SW480 (cell line): ENCODE results near the gene GRIN1.
A peak's percentile ranks its signal among the peaks of the same experiment; 100 is the strongest.
"Not testable (repeated sequence)": the region's sequence is repeated elsewhere in the genome, so short reads cannot be mapped to it uniquely, and the experiment has no call there.

ENCODE experiments used
- DNase-seq: peaks from one replicate; pipeline ENCODE4 v3.0.0-alpha.2; 2016; ENCODE audit warnings: low spot score

GRIN1 gene

DNA sequence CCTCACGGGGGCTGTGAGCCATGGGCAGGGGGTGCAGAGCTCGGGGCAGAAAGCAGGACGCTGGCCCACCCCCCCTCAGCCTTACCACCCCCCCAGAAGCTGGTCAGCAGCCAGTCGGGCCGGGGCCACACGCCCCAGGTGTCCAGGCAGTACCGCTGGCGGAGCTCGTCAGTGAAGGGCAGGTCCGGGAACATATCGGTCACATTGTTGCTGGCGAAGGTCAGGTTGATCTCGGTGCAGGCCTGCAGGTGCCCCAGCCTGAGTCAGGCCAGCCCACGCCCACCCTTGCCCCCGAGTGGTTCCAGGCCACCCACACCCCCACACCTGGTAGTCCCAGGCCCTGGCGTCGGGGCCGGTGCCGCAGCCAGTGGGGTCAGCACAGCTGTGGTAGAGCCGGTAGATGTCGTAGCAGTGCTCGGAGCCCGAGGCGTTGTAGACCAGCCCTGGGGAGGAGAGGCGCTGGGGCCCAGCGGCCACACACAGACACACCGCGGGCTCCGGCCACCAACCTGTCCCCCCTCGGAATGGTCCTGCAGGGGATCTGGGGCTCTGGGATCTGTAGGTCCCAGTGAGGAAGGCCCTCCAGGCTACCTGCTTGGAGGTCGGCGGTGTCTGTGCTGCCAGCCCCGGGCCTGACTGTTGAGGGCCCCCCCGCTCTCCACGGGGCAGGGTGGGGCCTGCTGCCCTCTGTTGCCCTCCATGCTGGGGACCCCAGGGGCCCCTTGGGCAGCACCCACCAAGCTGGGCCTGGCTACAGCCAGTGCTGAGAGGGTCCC lies 27.0 kb upstream of the GRIN1 start:
- no peak for DNase-seq

- DNase-seq: no peak
Observed at GRCh38 chr9:137112564-137113384, 26.2 kb upstream of the GRIN1 start.

DNA sequence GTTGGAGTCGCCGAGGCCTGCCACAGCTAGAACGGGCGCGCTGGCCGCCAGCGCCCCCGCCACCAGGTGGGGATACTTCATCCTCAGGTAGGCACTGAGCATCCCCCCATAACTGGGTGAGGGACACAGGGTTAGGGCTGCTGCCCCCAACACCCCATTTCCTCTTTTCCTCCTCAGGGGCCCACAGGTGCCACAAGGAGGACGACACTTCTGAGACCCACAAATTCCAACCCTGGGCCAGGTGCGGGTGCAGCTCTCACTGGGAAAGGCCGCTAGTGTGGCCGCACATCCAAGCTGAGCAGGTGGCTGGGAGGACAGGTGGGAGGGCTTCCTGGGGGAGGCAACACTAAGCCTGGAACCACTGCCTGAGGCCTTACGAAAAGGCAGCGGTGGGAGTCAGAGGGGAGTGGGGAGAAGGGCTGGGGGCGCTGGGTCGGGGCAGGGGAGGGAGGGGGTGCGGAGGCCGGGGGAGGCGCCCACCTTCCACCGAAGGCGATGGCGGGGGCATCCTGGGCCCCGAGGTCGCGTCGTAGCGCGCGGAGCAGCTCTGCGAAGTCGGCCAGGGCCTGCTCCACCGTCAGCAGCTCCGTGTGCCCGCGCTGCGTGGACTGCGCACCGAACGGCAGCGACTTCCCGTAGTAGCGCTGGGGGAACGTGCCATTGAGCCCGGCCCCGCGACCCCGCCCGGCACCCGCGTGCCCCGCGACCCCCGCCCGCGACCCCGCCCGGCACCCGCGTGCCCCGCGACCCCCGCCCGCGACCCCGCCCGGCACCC lies 25.4 kb upstream of the GRIN1 start:
- DNase-seq: no peak

DNA sequence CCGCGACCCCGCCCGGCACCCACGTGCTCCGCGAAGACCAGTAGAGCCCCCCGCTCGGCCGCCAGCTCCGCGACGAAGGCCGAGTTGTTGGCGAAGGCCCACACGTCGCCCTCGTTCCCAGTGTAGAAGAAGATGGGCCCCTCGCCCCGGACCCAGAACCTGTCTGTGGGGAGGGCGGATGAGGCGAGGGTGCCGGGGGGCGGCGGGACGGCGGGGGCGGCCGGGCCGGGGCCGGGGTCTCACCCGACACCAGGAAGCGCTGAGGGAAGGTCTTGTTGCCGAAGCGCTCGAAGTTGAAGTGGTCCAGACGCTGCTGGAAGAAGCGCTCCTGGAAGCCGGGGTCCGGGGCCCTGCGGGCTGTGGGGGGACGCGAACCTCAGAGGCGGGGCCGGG lies 24.7 kb upstream of the GRIN1 start:
- DNase-seq: no peak

DNA sequence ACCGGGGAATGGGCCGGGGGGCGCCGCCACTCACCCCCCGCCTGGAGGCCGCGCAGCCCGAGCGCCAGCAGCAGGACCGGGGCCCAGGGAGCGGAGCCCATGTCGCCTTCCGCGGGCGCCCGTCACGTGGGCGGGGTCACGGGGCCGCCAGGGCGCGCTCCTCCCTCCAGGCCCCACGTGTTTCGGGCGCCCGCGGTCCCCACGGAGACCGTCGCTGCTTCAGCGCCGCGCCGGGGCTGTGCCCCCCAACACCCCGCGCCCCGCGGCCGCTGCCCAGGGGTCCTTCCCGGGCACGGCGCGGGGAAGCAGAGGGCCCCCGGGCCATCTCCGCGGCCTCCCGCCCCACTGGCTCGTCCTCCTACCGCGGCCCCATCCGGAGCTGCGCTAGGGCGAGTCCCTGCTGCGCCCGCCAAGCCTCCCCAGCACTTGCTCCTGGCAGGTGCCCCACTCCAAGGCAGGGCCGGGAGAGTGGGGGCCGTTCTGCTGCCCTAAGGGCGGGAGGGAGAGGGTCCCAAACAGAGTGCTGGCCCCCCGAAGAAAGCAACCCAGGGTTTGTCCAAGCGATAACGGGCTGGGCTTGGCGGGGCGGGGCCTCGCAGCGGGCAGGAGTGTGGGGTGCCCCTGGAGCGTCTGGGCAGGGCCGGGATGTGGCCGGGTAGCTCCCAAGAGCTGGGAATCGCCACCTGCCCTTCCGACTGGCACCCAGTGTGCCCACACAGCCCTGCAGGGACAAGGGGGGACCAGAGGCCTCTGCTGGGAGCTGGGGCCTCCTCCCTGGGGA lies 24.2 kb upstream of the GRIN1 start, which contains the start of gene DPP7:
DPP7 (minus strand) TSS at position 121 of the 781 bp plus-strand sequence; CDS start at position 101, 20 bp downstream.
- peak; percentile 52 for DNase-seq

GRCh38 chr9:137115394-137116026 lies 23.4 kb upstream of the GRIN1 start:
- DNase-seq: no peak

DNA sequence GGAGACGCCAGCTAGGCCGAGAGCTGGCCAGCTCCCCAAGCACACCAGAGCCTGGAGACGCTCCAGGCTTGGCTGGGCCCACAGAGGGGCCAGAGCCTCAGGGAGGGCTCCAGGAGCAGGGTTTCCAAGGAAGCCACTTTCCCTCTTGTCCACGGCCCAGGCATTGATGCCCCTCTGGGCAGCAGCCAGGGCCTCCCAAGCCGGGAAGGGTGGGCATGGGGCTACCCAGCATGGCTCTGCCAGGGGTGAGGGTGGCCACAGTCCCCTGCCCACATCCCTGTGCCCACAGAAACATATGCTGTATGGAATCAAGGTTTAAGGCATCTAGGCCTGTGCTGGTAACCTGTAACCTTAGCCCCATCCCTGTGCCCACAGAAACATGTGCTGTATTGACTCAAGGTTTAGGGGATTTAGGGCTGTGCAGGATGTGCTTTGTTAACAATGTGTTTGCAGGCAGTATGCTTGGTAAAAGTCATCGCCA lies 22.9 kb upstream of the GRIN1 start:
- DNase-seq: no peak

DNA sequence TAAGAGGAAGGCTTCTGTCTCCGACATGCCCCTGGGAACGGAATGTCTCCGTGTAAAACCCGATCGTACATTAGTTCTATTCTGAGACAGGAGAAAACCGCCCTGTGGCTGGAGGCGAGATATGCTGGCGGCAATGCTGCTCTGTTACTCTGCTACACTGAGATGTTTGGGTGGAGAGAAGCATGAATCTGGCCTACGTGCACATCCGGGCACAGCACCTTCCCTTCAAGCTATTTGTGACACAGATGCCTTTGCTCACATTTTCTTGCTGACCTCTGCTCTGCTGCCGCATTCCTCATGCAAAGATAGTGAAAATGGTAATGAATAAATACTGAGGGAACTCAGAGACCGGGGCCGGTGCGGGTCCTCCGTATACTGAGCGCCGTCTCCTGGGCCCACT lies 22.2 kb upstream of the GRIN1 start:
- no peak for DNase-seq

GRCh38 chr9:137117269-137117731 lies 21.7 kb upstream of the GRIN1 start:
- no peak for DNase-seq

- not testable (repeated sequence) for DNase-seq
Observed at GRCh38 chr9:137118092-137118603, 20.8 kb upstream of the GRIN1 start.

- DNase-seq: not testable (repeated sequence)
Observed at GRCh38 chr9:137121927-137122795, 16.8 kb upstream of the GRIN1 start.

- not testable (repeated sequence) for DNase-seq
Observed at GRCh38 chr9:137122796-137123467, 16.0 kb upstream of the GRIN1 start.

DNA sequence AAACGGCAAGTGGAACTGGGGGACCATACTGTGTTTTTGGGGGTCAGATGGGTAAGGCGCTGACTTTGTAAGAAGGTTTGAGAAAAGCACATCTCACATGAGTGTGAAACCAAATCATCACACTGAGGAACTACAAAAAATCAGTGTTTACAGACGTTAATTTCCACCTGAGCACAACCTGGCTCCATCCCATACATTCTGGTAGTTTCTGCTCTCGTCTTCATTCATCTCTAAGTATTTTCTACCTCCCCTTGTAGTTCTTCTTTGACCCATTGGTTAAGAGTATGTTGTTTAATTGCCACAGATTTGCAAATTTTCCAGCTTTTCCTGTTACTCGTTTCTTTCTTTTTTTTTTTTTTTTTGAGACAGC lies 15.5 kb upstream of the GRIN1 start:
- no peak for DNase-seq

- DNase-seq: not testable (repeated sequence)
Observed at GRCh38 chr9:137123952-137124462, 14.9 kb upstream of the GRIN1 start.

DNA sequence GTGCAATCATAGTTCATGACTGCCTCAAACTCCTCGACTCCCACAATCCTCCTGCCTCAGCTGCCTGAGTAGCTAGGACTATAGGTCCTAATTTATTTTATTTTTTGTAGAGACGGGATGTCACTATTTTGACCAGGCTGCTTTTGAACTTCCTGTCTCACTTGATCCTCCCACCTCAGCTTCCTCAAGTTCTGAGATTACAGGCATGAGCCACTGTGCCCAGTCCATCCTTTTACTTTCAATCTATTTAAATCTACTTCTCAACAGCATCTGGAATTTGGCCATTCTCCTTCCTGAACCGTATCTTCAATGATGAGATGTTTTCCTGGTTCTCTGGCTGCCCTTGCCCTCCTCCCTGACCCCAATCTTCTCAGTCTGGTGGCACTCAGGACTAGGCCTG lies 12.2 kb upstream of the GRIN1 start:
- no peak for DNase-seq

DNA sequence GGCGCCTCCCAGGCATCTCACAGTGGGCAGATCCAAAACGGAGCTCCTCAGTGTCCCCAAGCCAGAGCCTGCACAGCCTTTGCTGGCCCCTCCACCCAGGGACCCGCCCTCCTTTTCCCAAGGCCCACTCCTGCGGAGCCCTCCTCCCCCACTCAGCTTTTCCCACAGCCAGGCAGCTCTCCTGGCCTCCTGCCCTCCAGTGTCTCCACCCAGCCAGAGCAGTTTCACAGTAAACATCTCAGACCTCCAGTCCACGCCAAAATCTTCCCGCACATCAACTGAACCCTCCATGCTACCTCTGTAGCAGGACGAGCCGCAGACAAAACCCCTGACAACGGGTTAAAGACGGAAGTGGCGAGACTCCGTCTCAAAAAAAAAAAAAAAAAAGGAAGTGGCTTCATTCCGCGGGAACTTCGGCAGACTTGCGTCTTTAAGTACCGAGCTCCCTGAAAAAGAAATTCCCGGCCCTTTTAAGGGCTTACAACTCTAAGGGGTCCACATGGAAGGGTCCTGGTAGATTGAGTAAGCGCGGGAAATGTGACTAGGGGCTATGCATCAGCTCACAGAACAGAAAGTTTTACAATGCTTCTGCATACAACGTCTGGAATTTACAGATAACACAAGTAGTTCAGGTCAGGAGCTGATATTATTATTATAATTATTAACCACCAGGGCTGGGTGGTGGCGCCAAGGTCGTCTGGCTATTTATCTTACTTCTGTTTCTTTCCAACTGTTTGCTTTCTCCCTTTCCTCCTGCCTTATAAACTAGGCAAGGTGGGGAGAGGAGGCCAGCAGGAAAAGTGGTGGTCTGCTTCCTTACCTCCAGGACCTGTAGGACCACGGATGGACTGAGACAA lies 11.4 kb upstream of the GRIN1 start:
- no peak for DNase-seq

DNA sequence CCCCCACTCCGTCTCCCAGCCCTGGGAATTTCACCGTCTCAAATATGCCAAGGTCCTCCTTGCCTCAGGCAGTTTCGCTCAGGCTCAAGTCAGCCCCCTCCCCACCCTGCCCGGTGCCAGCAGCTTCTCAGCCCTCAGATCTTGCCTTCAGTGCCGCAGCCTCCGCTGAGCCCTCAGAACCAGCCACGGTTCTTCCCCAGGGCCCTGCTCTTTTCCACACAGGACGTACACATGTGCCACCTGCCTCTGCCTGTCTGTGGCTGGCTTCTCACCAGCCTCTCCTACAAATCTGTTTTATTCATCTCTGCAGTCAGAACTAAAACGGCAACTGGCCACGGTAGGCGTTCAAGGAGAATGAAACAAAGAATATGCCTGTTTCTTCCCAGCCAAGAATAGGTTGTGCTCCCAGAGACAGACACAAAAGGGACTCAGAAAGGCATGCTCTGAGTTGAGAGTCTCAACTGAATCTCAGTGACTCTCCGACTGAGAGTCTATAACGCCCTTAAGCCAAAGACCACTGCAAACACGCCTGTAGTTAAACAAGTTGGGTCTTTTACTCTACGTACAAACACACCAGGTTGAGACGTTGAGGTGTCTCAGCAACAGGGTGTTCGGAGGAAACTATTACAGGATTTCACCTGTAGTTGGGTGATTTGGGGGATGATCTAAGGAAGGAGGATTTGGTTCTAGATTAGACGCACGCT lies 10.6 kb upstream of the GRIN1 start:
- no peak for DNase-seq
